Peyer's patch (tissue), 4 donors: ENCODE measurements around the gene MRPL24. TPM values are rescaled to one million over a fixed set of nuclear protein-coding genes. Genes with fewer than 3 reads are reported as not detected.

Source experiments
- DNase-seq, 3 donors: peaks; one replicate each; pipeline ENCODE4 v3.0.0-alpha.2; 2017 to 2019
- H3K27ac ChIP-seq, 4 donors: fragments of 200-600 bp; sonication (generic); one replicate each; pipeline ENCODE4 v1.5.1; 2016 to 2019
- H3K27me3 ChIP-seq, 2 donors: fragments of 200-600 bp; sonication (generic); one replicate each; pipeline ENCODE4 v1.5.1; 2019
- H3K36me3 ChIP-seq, 3 donors: fragments of 200-600 bp; sonication (generic); one replicate each; pipeline ENCODE4 v1.5.1; 2016 to 2019
- H3K4me1 ChIP-seq, 4 donors: fragments of 200-600 bp; sonication (generic); one replicate each; pipeline ENCODE4 v1.5.1; 2016 to 2019
- H3K4me3 ChIP-seq, 4 donors: fragments of 200-600 bp; sonication (generic); 1 replicate in 3 of 4; 2 replicates in 1 of 4; pipeline ENCODE4 v1.5.1; 2016 to 2019; ENCODE audit warnings: mild to moderate bottlenecking in 1 of 4
- H3K9me3 ChIP-seq, 4 donors: fragments of 200-600 bp; sonication (generic); one replicate each; pipeline ENCODE4 v1.5.1; 2016 to 2019; ENCODE audit warnings: mild to moderate bottlenecking in 1 of 4
- POLR2A ChIP-seq, 2 donors: fragments of 450-650 bp; IDR thresholded peaks; one replicate each; pipeline ENCODE4 v1.5.1; 2017; ENCODE audit warnings: antibody characterized with exemption in 2 of 2, mild to moderate bottlenecking in 2 of 2, moderate library complexity in 2 of 2
- total RNA-seq, 4 donors: library from RNA; depleted of rRNA; stranded (reverse); fragments of >200 nt; gene quantifications; one replicate each; pipeline ENCODE4 v1.1.0, GENCODE V29; 2016
- TF ChIP-seq, protein P1 (sequence below), 6 experiments: fragments of 450-650 bp in 4 of 6; fragments of 200-600 bp in 2 of 6; sonication (generic) in 1 of 6; IDR thresholded peaks; one replicate each; pipeline ENCODE4 v1.5.1; 2017 to 2019; ENCODE audit warnings: antibody characterized with exemption in 6 of 6, mild to moderate bottlenecking in 3 of 6, moderate library complexity in 1 of 6

The MRPL24 gene
- total RNA-seq, 4 donors from 2014 or later = 15.7 to 35.8 (median 22.0) TPM

DNA sequence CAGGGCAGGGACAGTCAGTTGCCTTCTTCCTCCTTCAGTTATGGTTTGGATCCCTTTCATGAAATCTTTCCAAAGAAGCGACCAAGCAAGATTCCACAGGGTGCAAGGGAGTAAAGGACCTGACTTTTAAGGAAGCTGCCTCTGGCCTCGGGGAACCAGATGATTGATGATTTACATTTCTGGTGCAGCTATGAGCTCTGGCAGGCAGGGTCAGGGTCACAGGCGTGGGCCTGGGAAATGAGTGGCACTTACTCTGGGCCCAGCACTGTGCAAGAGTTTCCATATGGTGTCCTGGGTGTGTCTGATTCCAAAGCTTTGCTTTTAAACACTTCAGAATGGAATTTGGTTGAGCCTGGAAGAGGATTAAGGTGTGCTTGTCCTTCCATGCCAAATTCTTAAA is 28.3 kb downstream of the MRPL24 start:
- Histone ChIP-seq H3K4me1 (peaks cover 0 to 16% (median 0%) of the 10 kb centered on the region in 4 donors), H3K27me3 (no peaks in the 10 kb centered on the region), H3K9me3 (no peaks in the 10 kb centered on the region), H3K36me3 (no peaks in the 10 kb centered on the region), H3K27ac (no peak overlapping the region), H3K4me3 (no peak overlapping the region)
- DNase-seq = no peak
- TF ChIP-seq, protein P1, sequence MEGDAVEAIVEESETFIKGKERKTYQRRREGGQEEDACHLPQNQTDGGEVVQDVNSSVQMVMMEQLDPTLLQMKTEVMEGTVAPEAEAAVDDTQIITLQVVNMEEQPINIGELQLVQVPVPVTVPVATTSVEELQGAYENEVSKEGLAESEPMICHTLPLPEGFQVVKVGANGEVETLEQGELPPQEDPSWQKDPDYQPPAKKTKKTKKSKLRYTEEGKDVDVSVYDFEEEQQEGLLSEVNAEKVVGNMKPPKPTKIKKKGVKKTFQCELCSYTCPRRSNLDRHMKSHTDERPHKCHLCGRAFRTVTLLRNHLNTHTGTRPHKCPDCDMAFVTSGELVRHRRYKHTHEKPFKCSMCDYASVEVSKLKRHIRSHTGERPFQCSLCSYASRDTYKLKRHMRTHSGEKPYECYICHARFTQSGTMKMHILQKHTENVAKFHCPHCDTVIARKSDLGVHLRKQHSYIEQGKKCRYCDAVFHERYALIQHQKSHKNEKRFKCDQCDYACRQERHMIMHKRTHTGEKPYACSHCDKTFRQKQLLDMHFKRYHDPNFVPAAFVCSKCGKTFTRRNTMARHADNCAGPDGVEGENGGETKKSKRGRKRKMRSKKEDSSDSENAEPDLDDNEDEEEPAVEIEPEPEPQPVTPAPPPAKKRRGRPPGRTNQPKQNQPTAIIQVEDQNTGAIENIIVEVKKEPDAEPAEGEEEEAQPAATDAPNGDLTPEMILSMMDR (IDR thresholded peaks at IDR 0.05) = no peak
- no peak for TF ChIP-seq POLR2A (IDR thresholded peaks at IDR 0.05)

DNA sequence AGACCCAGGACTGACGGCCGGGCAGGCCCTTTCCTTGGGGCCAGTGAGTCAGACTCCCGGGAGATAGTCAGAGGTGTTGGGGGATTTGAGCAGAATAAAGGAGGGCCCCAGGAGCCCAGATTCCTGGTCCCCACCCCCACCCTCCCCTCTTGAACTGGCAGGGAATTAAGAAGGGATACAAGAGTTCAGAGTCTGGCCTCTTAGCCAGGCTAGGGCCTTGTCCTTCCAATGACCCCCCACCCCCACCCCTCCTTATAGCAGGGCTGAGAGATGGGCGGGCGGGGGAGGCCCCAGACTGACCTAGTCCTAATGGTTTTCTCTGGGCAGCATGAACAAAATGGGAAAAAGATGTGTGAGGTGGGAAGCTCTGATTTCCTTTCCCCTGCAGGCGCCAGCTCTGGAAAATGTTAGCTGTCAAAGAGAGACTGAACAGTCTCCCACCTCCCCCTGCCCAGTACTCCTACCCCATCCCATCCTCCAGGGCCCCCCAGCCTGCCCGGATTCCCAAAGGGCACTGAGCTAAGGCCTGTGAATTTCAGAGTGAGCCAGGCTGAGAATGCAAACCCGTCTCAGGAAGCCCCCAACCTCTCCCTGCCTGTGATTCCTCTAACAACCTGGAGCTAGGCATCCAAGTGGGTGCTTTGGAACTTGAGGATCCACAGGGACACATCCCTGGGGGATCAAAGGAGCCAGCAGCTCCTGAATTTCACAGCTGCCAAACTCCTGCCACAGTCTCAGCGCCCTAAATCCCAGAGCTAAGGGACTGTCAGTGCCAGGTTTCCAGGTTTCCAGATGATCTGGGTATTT is 29.7 kb downstream of the MRPL24 start:
- DNase-seq = no peak
- H3K9me3 ChIP-seq = no peaks in the 10 kb centered on the region
- peaks cover 0 to 24% (median 5%) of the 10 kb centered on the region in 4 donors for H3K4me1 ChIP-seq
- TF ChIP-seq POLR2A (IDR thresholded peaks at IDR 0.05) = no peak
- TF ChIP-seq, protein P1 (IDR thresholded peaks at IDR 0.05) = no peak
- no peaks in the 10 kb centered on the region for H3K36me3 ChIP-seq
- H3K27ac ChIP-seq = no peak overlapping the region
- no peak overlapping the region for H3K4me3 ChIP-seq
- H3K27me3 ChIP-seq = no peaks in the 10 kb centered on the region

DNA sequence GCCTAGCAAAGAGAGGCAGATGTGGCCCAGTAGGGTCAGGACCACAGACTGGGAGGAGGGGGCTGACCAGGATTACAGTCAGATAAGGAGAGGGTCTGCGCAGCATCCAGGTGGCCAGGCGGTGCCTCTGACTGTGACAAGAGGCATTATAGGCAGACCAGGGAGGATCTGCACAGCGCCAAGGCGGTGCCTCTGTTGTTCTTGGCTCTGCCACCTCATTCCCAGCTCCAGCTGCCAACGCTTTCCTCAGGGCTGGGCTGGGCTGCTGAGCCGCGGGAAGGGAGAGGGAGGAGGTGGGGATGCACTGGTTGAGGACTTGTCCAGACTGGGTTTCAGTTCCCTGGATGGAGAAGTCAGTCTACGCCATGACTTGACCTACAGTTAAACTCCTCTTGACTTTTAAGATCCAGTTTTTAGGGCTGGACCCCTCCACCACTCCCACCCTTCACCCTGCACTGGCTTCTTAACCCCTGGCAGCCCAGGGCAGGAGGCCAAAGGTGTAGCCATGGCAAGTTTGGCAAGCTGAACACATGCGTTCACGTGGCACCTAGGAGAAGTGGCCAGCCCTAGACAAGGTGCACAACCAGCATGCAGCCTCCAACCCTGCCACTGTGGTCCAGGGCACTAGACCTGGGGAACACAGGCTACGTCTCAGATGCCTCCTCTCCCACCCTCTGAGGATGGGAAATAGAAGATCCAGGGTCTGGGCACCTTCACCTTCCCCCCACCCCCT is 31.0 kb downstream of the MRPL24 start:
- DNase-seq = no peak
- TF ChIP-seq POLR2A (IDR thresholded peaks at IDR 0.05) = no peak
- TF ChIP-seq, protein P1 (IDR thresholded peaks at IDR 0.05) = no peak
- no peaks in the 10 kb centered on the region for H3K27me3 ChIP-seq
- H3K4me3 ChIP-seq = no peak overlapping the region
- no peaks in the 10 kb centered on the region for H3K9me3 ChIP-seq
- H3K27ac ChIP-seq = no peak overlapping the region
- H3K4me1 ChIP-seq = peaks cover 7 to 37% (median 16%) of the 10 kb centered on the region in 4 donors
- no peaks in the 10 kb centered on the region for H3K36me3 ChIP-seq

DNA sequence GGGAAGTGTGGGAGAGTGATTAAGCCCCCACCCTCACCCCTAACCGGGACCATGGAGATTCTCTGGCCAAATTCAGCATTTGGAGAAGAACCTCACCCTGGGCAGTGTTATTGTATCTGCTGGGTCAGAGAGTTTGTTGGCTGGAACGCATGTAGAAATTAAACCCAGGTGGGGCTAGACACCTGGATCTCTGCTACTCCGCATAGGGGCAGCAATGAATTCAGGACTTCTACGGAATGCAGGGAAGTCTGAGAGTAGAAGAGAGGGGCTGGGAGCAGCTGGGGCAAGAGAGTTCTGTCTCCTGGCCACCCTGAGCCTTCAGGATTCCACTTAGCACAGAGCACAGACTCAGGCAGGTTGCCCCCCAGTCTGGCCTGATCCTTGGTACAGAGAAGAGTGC is 31.9 kb downstream of the MRPL24 start:
- no peaks in the 10 kb centered on the region for H3K36me3 ChIP-seq
- TF ChIP-seq, protein P1 (IDR thresholded peaks at IDR 0.05) = no peak
- no peak for TF ChIP-seq POLR2A (IDR thresholded peaks at IDR 0.05)
- no peak overlapping the region for H3K27ac ChIP-seq
- H3K9me3 ChIP-seq = no peaks in the 10 kb centered on the region
- H3K4me3 ChIP-seq = no peak overlapping the region
- H3K4me1 ChIP-seq = peaks cover 7 to 42% (median 22%) of the 10 kb centered on the region in 4 donors
- DNase-seq = no peak
- no peaks in the 10 kb centered on the region for H3K27me3 ChIP-seq

DNA sequence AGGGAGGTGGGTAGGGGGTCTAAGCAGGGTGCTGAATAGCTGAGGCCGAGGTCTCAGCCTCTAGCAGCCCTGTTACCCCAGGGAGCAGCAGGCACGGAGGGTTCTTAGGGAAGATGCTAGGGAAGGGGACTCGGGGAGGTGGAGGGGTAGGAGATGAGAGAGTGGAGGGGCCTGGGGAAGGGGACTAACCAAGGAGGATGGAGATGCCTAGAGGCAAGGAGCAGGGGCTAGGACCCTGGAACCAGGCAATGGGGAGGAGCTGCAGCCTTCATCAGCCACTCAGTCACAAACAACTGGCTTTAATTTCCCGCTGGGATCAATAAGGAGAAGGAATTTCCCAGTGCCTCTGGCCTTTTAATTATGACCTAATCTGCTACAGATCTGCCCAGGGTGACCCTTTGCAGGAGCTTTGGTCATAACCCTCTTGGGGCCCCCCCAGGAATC is 32.6 kb downstream of the MRPL24 start:
- Histone ChIP-seq H3K4me1 (peaks cover 7 to 42% (median 22%) of the 10 kb centered on the region in 4 donors), H3K9me3 (no peaks in the 10 kb centered on the region), H3K27ac (no peak overlapping the region), H3K36me3 (no peaks in the 10 kb centered on the region), H3K27me3 (no peaks in the 10 kb centered on the region), H3K4me3 (no peak overlapping the region)
- no peak for DNase-seq
- TF ChIP-seq, protein P1 (IDR thresholded peaks at IDR 0.05) = no peak
- TF ChIP-seq POLR2A (IDR thresholded peaks at IDR 0.05) = no peak
